NT2/D1 (cell line): Measurements from ENCODE around the gene ABCC6.
"Not testable (repeated sequence)": the region's sequence is repeated elsewhere in the genome, so short reads cannot be mapped to it uniquely, and the experiment has no call there.

Experiments used
- SUZ12 ChIP-seq: IDR thresholded peaks from 2 replicates; pipeline ENCODE4 v1.6.1; 2011; ENCODE audit not compliant: insufficient read length, insufficient read depth; ENCODE audit errors: extremely low read depth
- YY1 ChIP-seq: IDR thresholded peaks from 2 replicates; pipeline ENCODE4 v1.6.1; 2011; ENCODE audit not compliant: insufficient read length, insufficient read depth

- TF ChIP-seq YY1, SUZ12: not testable (repeated sequence)
Observed at GRCh38 chr16:16232692-16233061, 9.4 kb upstream of the ABCC6 start.
